ENCODE data around the gene RMRP.

The RMRP gene

GRCh38 chr9:35686222-35687203 is 28.7 kb upstream of the RMRP start:
- DNase-seq: no peak

GRCh38 chr9:35685506-35685905 is 27.7 kb upstream of the RMRP start:
- no peak for DNase-seq

GRCh38 chr9:35684921-35685320 is 27.1 kb upstream of the RMRP start:
- no peak for DNase-seq

GRCh38 chr9:35683323-35683722 is 25.5 kb upstream of the RMRP start:
- no peak for DNase-seq

GRCh38 chr9:35682520-35683315 is 24.9 kb upstream of the RMRP start:
- DNase-seq: no peak

GRCh38 chr9:35682051-35682450 is 24.2 kb upstream of the RMRP start:
- no peak for DNase-seq

GRCh38 chr9:35681341-35682002 is 23.7 kb upstream of the RMRP start:
- no peak for DNase-seq

- DNase-seq: no peak
Observed at GRCh38 chr9:35680331-35681105, 22.7 kb upstream of the RMRP start.

GRCh38 chr9:35679766-35680330 is 22.0 kb upstream of the RMRP start:
- DNase-seq: no peak

GRCh38 chr9:35679091-35679490 is 21.3 kb upstream of the RMRP start:
- DNase-seq: no peak

GRCh38 chr9:35675732-35676392 is 18.0 kb upstream of the RMRP start:
- no peak for DNase-seq

GRCh38 chr9:35675204-35675603 is 17.4 kb upstream of the RMRP start:
- DNase-seq: no peak

- DNase-seq: no peak
Observed at GRCh38 chr9:35674025-35674361, 16.2 kb upstream of the RMRP start.

- no peak for DNase-seq
Observed at GRCh38 chr9:35673132-35674024, 15.6 kb upstream of the RMRP start, which contains the start of gene CA9. Gene CA9, plus strand, starts transcription at chr9:35673928. Its CDS starts 32 bp downstream, at chr9:35673960.

- DNase-seq: no peak
Observed at GRCh38 chr9:35669331-35670145, 11.7 kb upstream of the RMRP start.

GRCh38 chr9:35667939-35668338 is 10.1 kb upstream of the RMRP start:
- no peak for DNase-seq

- DNase-seq: no peak
Observed at GRCh38 chr9:35666549-35666948, 8.7 kb upstream of the RMRP start.

GRCh38 chr9:35666045-35666444 is 8.2 kb upstream of the RMRP start:
- no peak for DNase-seq

- no peak for DNase-seq
Observed at GRCh38 chr9:35665471-35665818, 7.6 kb upstream of the RMRP start.

Measured in activated CD4-positive, alpha-beta T cell treated with anti-CD3 and anti-CD28 coated beads, Interleukin-2, Interleukin-6, amounts not matched to agents 100 ng/mL and 50 ng/mL, durations not matched to agents 16 hours and 8 hours (primary cell).